ENCODE results near the gene DLGAP4. TPM values are rescaled to one million over a fixed set of nuclear protein-coding genes. Genes with fewer than 3 reads are reported as not detected.
A peak's percentile ranks its signal among the peaks of the same experiment; 100 is the strongest.

Gene DLGAP4
- total RNA-seq, 1 donor from 2014 or later = 61.2 TPM

DNA sequence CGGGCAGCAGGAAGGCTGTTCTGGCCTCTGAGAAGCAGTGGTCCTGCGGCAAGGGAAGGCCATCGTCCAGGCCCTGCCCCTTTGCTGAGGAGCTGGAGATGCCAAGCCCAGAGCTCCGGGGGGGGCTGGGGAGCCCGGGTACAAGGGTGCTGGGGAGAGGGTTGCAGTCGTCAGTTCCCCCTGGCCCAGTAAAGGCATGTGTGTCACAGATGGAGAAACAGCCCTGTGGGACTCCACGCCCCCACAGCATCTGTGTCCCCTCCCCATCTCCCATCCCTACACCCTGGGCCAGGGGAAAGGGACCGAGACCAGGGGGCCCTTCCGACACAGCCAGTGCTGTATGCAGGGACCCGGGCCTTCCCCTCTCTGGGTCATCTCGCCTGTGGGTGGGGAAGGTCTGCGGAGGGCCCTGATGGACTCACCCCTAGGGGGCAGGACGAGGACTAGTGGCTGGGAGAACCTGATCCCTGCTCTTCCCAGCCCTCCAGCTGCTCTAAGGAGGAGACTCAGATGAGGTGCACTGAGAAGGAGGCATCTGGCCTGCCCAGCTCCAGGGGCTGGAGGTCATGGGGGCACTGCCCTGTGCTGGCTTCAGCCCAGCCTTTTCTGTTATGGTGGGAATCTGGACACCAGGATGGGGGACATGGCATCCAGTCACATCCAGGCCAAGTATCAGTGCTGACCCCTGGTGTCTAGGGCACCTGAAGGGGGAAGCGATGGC, 235.8 kb downstream of the DLGAP4 start:
- H3K36me3 ChIP-seq = peaks cover 18% of the 10 kb centered on the region
- peak overlapping the region; percentile 69 for H3K4me3 ChIP-seq
- peaks cover 21% of the 10 kb centered on the region for H3K4me1 ChIP-seq
- H3K27me3 ChIP-seq = no peaks in the 10 kb centered on the region
- H3K9me3 ChIP-seq = no peaks in the 10 kb centered on the region
- TF ChIP-seq, protein P1, sequence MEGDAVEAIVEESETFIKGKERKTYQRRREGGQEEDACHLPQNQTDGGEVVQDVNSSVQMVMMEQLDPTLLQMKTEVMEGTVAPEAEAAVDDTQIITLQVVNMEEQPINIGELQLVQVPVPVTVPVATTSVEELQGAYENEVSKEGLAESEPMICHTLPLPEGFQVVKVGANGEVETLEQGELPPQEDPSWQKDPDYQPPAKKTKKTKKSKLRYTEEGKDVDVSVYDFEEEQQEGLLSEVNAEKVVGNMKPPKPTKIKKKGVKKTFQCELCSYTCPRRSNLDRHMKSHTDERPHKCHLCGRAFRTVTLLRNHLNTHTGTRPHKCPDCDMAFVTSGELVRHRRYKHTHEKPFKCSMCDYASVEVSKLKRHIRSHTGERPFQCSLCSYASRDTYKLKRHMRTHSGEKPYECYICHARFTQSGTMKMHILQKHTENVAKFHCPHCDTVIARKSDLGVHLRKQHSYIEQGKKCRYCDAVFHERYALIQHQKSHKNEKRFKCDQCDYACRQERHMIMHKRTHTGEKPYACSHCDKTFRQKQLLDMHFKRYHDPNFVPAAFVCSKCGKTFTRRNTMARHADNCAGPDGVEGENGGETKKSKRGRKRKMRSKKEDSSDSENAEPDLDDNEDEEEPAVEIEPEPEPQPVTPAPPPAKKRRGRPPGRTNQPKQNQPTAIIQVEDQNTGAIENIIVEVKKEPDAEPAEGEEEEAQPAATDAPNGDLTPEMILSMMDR (IDR thresholded peaks at IDR 0.05) = peak; percentile 50
- ATAC-seq = peak; percentile 48
- peak overlapping the region; percentile 78 for H3K27ac ChIP-seq
- intact Hi-C loops (cut with DNase I) = no loop called here
- DNase-seq = no peak

DNA sequence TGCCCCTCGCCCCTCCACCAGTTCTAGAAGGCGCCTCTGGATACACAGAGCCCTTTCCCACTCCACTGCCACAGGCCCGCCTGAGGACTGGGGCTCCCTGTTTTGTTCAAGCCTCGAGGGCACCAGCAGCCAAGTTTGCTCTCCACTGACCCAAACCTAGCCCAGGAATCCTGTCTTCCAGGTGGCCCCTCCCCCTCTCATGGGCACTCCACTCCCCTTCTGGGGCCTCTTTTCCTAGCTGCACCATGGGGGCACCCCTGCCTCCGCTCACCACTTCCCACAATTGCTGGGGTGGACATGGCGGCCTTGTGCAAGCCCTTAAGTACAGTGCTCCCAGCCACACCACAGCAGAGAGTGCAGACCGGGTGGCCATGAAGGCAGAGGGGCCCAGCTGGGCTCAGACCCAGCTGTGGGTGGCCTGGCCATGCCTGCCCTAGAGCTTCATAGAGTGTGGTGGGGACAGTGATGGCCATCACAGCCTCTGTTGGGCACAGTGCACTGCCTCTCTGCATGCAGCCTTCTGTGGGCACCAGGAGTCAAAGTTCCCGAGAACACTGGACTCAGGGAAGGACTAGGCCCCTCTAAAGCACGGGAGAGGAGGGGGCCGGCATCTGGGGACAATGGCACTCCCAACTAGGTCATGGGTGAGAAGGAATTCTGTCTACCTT, 236.5 kb downstream of the DLGAP4 start:
- Histone ChIP-seq H3K4me1 (peaks cover 21% of the 10 kb centered on the region), H3K9me3 (no peaks in the 10 kb centered on the region), H3K36me3 (peaks cover 25% of the 10 kb centered on the region), H3K27ac (peak overlapping the region; percentile 78), H3K27me3 (no peaks in the 10 kb centered on the region), H3K4me3 (peak overlapping the region; percentile 69)
- DNase-seq (no peak), ATAC-seq (no peak)
- TF ChIP-seq, protein P1 (IDR thresholded peaks at IDR 0.05) = no peak
- intact Hi-C loops (cut with DNase I) = no loop called here

DNA sequence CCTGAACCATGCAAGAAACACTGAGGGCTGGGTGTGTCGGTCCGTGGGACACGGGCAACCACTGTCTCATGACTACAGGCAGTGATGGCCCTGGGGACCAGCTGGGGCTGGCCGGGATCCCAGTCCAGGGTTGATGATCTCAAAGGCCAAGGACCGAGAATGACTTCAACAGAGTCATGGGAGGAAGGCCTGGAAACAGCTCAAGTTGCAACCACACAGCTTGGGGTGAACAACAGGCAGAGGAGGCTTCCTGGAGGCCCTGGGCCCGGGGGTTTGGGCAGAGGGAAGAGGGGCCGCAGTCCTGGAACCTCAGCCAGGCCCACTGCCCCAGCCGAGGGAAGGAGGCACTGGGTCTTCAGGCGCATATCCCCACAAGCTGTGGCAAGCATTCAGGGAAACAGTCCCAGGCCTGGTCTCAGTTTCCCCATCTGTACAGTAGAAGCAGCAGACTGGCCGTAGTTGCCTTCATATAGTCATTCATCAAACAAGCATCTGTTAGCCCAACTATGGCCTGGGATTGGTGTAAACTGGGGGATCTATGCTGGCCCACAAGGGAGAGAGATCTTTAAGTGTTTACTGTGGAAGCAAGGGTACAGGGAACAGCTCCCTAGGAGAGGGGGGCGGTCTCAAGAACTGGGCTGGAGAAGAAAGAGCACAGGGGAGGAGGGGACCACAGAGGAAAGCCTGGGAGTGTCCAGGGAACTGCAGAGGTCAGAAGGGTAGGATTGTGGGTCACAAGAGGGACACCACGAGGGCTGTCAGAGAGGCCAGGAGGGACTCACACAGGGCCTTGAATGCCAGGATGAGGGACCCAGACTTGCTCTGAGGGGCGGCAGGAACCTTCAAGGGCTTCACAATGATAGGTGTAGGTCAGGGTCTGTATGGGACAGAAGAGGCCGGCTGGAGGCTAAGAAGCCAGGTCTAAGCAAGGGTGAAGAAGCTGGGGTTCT, 237.3 kb downstream of the DLGAP4 start:
- ATAC-seq (no peak), DNase-seq (no peak)
- peak overlapping the region; percentile 69 for H3K4me3 ChIP-seq
- TF ChIP-seq, protein P1 (IDR thresholded peaks at IDR 0.05) = no peak
- no peaks in the 10 kb centered on the region for H3K27me3 ChIP-seq
- peaks cover 28% of the 10 kb centered on the region for H3K36me3 ChIP-seq
- H3K9me3 ChIP-seq = no peaks in the 10 kb centered on the region
- intact Hi-C loops (cut with DNase I) = no loop called here
- H3K27ac ChIP-seq = peak overlapping the region; percentile 78
- H3K4me1 ChIP-seq = peaks cover 18% of the 10 kb centered on the region

DNA sequence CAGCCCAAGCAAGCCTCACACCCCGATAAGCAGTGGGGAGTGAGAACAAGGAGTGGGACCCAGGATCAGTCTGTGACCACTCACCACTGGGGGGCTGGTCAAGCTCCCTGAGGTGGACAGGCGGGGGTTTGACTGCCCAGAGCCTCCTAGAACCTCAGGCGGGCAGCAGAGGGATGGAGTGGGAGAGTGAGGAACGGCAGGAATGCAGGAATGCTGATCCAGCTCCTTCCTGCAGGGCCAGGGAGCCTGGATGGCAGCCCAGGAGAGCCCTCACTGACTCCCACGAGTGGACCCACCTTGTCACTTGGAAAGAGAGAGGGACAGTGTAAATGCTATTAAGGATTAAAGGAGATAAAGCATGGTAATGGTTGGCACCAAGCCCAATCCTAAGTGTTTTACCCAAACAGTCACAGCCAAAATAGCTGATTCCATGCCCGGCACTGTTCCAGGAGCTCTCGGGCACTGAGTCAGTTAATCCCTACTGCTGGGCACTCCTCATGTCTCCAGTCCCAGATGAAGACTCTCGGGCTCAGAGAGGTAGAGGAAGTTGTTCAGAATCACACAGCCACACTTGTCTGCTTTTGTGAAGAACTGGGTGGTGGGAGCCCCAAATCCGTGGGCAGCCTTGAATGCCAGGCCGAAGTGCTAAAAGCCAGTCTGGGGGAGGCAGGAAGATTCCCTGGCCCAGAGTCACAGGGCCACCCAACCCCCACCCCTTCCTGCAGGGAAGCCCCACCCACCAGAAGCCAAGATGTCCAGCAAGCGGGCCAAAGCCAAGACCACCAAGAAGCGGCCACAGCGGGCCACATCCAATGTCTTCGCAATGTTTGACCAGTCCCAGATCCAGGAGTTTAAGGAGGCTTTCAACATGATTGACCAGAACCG, 238.2 kb downstream of the DLGAP4 start:
- TF ChIP-seq, protein P1 (IDR thresholded peaks at IDR 0.05) = no peak
- H3K27ac ChIP-seq = peak overlapping the region; percentile 72
- H3K27me3 ChIP-seq = no peaks in the 10 kb centered on the region
- no peaks in the 10 kb centered on the region for H3K9me3 ChIP-seq
- H3K36me3 ChIP-seq = peaks cover 28% of the 10 kb centered on the region
- intact Hi-C loops (cut with DNase I) = no loop called here
- ATAC-seq (peak; percentile 53), DNase-seq (peak; percentile 77)
- peaks cover 17% of the 10 kb centered on the region for H3K4me1 ChIP-seq
- H3K4me3 ChIP-seq = peak overlapping the region; percentile 69

All from upper lobe of right lung (tissue), 1 donor.